GM04504 (cell line): ENCODE data around the gene MRTFB.
A peak's percentile ranks its signal among the peaks of the same experiment; 100 is the strongest.

Experiments
- DNase-seq: peaks from one replicate; pipeline ENCODE4 v3.0.0-alpha.2; 2012; ENCODE audit warnings: low read depth

Gene MRTFB

GRCh38 chr16:14284930-14285512, 213.9 kb downstream of the MRTFB start:
- DNase-seq = peak; percentile 44

DNA sequence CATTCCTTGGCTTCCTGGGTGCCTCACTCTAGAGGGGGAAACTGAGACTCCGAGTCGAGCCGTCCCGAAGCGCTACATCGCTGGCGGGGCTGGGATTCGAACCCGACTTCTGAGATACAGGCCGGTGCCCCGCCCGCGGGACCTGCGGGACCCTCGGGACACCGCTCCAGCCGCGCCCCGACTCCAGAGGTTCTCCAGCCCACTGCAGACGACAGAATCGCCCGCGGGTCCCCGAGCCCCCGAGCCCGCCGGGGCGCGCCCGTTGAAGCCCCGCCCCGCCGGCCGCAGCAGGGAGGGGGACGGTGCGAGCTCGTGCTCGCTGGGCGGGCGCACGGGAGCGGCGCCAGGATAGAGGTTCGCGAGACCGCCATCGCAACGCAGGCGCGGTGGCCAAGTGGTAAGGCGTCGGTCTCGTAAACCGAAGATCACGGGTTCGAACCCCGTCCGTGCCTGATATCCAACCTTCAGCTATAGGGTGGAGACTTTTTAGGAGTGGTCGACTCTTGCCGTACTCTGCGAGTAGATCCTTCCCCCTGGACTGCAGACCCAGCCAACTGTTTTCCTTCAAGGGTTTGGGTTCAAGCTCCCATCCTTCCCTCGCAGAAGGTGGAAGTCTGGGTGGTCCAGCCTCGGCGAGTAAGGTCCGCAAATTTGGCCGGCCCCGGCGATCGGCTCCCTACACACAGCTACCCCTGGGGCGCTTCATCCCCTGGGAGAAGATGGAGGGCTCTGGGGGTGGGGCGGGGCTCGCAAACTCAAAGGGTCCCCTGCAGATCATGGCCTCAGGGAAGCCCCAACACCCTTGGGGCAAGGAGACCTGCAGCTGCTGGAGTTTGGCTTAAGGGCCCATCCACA, 214.6 kb downstream of the MRTFB start:
- peak; percentile 83 for DNase-seq

DNA sequence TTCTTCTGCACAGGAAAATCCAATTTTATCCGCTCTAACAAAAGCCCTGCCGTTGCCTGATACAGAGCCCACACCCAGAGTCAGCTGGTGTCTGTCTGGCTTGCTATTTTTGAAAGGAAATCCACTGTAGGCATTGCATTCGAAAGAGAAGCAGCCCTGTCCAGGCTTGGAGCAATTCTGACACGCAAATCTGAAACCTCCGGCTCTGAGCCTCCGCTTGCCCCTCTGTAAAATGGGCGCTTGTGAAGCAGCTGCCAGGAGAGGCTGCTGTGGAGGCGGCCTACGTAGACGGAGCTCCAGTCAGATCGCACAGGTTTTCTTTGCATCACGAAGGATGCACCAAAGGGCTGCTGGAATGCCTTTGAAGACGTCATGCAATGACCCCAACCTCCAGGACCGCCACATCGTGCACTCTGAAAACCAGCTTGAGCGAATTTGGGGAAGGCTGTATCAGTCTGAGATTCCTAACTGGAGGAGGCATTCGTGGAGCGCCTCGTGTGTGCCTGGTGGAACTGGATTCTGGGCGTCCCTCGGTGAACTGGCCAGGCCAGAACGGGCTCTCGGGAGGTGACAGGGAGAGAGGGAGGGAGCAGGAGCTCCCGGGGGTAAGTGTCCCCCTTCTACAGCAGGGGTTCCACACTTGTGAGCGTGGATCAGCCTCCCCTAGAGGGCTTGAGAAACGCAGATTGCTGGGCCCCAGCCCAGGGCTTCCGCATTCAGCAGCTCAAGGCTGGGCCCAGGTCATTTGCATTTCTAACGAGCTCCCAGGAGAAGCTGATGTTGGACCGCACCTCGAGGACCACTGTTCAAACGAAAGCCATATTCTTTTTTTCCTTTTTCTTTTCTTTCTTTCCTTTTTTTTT, 215.5 kb downstream of the MRTFB start:
- DNase-seq = peak; percentile 15

DNA sequence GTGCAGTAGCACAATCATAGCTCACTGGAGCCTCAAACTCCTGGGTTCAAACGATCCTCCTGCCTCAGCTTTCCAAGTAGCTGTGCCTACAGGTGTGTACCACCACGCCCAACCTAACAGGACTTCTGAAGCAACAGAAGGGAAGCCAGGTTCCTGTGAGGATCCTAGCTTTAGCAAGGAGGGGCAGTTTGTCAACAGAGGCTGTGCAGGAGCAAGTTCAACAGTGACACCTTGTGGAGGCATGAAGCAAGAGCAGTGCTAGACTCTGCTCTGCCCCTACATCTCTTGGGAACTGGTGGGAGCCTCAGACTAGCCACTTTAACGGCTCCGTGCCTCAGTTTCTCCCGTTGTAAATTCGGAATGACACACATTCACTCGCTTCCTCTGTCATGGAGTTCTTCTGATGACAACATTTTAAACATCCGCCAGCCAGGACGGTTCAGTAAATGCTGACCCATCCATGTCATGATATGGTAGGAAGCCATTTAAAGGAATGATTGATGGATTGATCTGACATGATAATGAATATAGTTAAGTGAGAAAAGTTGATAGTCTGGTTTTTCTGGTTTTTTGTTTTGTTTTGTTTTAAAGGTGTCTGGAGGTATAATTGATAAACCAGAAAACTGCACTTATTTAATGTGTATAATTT, 218.7 kb downstream of the MRTFB start:
- no peak for DNase-seq

- DNase-seq = no peak
Measured at GRCh38 chr16:14291286-14291685, 220.2 kb downstream of the MRTFB start.

GRCh38 chr16:14292051-14292825, 221.1 kb downstream of the MRTFB start:
- no peak for DNase-seq

DNA sequence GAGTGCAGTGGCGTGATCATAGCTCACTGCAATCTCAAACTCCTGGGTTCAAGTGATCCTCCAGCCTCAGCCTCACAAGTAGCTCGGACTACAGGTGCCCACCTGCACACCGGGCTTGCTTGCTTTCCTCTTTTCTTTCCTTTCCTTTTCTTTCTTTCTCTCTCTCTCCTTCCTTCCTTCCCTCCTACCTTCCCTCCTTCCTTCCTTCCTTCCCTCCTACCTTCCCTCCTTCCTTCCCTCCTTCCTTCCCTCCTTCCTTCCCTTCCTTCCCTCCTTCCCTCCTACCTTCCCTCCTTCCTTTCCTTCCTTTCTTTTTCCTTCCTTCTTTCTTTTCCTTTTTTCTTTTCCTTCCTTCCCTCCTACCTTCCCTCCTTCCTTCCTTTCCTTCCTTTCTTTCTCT, 225.5 kb downstream of the MRTFB start:
- DNase-seq = no peak

DNA sequence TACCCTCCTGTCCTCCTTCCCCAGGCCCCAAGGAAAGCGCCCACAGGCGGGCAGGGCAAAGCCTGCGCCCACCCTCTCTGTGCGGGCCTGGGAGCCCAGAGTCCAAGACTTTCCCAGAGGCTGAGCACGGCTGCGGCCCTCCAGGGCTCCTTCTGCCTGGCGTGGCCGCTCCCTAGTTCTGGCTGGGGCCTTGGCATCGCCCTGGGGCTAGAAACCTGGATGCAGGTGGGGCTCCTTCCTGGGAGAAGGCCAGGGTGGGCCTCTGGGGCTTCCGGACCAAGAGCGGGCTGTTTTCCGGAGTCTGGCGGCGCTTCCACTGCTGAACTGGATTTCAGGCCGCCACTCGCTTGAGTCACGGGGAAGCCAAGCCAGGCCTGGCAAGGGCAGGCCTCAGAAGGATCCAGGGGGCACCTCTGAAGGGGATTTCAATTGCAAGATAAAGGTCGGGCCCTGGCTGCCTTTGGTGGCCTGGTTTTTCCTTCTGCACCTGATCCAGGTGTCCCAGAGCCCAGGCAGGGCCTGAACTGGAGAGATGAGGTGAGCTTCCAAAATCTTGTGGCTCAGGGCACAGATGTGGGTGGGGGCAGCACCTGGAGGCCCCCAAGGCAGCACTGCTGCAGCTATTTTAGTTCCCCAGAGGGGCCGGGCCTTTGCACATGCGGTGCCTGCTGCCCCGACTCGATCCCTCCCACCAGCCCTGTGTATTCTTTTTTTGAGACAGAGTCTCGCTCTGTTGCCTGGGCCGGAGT, 227.4 kb downstream of the MRTFB start:
- DNase-seq = no peak

DNA sequence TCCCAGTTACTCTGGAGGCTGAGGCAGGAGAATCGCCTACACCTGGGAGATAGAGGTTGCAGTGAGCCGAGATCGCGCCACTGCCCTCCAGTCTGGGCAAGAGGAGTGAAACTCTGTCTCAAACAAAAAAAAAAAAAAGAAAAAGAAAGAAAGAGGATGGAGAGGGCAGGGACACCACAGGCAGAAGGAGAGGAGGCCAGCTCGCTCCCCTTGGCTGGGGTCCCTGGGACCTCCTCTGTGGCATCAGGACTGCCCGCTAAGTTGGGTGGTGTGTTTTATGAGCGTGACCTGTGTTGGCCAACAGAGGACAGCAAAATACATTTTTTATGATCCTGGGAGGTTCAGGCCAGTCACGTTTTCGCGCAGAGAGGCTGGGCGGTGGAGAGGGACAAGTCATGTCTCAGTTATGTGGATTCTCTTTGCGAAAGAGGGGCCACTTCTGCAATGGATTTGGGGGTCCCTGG, 229.6 kb downstream of the MRTFB start:
- peak; percentile 73 for DNase-seq

GRCh38 chr16:14301169-14302030, 230.3 kb downstream of the MRTFB start:
- no peak for DNase-seq

DNA sequence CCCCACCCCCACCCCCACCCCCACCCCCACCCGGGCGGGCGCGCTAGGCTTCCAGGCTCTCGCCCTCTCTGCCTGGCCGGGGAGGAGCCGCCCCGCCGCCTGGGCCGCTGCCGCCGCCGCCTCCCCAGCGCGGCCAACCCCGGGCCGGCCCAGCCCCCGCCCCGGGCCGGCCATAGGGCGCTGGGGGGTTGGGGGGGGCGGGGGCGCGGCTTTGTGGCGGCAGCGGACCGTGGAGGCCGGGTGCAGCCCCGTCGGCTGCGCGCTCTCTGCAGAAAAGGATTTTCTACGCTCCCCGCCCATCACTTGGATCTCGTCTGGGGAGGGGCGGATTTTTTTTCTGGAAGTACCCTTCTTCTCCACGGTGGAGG, 230.9 kb downstream of the MRTFB start:
- DNase-seq = peak; percentile 69

DNA sequence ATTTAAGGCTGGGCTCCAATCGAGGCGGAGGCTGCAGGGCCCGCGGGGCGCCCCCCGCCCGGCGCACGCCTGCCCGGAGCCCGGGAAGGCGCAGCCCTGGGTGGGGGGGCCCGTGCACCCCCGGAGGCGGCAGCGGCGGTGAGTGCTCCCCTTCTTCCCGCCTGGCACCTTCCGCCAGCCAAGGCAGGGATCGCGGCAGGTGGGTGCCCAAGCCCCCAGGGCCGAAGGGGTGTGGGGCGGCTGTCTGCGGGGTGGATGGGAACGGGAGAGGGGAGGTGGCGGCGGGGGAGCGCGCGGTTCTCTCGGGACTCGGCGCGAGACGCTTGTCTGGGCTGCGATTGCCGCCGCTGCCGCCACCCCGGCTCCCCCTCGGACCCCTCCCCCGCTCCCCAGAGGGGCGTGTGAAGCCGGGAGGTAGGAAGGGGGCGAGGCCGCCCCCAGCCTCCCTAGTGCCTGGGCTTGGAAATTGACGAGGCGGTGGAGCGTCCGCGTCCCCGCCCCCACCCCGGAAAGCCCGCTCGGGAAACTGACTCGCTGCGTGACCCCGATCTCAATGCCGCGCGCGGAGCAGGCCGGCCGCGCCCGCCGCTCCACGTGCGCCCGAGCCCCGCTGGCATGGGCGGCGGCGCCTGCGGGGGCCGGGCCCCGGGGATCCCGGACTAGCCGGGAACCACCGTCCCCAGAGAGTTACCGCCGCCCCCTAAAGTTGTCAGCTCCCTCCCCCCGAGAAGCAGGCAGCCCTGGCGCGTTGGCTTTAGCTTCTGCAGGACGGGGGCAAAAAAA, 231.5 kb downstream of the MRTFB start:
- no peak for DNase-seq

DNA sequence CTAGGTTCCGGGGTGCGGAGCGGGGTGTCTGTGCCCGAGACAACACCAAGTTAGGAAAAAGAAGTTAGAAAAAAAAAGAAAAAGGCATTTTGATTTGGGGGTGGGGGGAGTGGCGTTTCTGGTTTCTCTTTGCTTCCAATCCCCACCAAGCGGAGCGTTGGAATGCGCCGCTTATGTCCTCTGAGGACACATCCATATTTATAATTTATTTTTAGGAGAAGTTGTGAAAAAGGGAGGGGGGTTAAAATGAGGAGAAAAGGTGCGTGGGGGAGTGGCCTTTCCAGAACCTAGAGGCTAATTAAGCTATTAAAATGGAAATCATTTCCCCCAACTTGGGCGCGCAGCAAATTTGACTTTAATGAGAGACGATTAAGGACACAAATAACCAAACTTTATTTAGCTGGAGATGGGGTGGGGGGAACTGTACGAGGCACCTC, 232.1 kb downstream of the MRTFB start:
- no peak for DNase-seq

DNA sequence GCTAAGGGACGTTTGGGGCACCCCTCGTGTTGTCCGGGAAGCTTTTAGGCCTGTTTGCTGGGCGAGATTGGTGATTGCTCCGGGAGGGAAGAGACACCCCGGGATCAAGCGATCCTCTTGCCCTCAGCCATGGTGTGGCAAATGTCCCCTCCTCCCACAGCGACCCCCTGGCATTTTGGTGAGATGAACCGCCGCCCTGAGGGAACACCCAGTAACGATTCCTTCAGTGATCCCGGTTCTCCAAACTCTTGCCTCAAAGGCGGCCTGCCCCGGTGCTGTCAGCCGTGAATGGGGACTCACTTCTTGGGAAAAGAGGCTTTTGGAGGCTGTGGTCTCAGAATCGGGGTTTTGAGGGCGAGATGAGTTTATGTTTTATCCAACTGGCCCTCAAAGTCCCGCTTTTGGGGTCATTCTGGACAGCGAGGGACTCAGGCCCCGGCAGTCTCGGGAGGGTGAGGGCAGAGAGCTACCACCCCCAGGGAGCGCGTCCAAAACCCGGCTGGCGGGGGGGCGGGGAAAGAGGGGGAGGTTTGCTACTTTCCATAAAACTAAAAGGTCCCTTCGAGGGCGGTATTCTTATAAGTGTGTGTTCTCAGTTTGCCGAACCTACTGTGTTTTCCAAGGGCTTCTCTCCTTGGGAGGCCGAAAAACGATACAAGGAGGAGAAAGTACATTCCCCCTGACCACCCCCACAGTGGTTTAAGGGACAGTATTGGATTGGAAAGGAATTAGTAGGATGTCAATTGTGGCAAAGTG, 232.7 kb downstream of the MRTFB start:
- DNase-seq = no peak

DNA sequence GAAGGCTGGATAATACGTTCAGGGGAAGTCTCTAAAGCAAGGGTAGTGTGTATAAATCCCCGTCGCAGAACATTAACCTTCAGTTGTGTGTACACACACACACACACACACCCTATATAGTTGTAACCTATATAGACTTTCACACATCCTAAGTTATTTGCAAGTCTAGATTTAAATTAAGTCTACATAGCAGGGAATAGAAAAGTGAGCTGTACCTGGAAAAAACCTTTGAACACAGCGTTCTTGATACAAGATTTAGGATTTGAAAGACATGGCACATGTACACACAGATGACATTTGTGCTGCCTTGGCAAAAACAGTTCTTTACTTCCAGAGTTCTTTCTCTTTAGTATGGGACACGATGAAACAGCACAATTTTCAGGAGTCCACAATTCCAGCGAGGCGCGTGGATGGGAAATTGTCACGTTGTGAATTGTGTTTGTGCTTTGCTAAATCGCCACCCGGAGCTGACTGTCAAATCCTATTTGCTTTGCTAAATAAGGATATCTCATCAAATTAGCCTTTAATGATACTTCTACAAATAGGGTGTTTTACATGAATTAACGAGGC, 233.9 kb downstream of the MRTFB start:
- DNase-seq = no peak

- DNase-seq = no peak
Measured at GRCh38 chr16:14306485-14307058, 235.5 kb downstream of the MRTFB start.

DNA sequence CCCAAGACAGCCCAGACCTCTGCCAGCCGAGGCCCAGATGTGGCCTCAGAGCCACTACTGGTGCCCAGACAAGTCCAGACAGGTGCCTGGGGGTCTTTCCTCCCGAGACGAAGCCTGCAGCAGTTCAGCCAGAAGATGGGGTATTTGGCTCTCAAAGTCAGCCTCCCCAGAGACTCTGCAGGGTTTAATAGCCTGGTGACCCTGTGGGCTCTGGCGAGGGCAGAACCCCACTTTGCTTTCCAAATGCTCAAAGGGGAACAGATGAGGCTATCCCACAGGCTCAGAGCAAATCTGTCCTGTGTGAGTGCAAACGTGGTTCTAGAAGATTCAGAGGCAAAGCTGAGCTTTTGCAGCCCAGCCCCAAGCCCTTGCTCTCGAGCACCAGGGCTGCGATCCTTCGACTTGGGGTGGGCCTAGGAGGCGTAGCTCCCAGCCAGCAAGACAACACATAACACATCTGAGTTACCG, 236.0 kb downstream of the MRTFB start:
- no peak for DNase-seq
